Astrocyte (in vitro differentiated cells and primary cell): ENCODE measurements around the gene KRT77. TPM values are rescaled to one million over a fixed set of nuclear protein-coding genes. Genes with fewer than 3 reads are reported as not detected.
A peak's percentile ranks its signal among the peaks of the same experiment; 100 is the strongest.

ENCODE experiments used
- DNase-seq: peaks from one replicate; pipeline ENCODE4 v3.0.0-alpha.2; 2010; ENCODE audit warnings: low read depth
- FAIRE-seq: peaks from 2 replicates; lab custom pipeline; 2011; peaks lifted over from hg19 to GRCh38; lab: Jason Lieb, UNC
- H2AFZ ChIP-seq: 2 replicates; pipeline ENCODE4 v1.6.0; 2012; ENCODE audit warnings: low read depth, low read length, inconsistent platforms
- H3K27ac ChIP-seq: 2 replicates; pipeline ENCODE4 v1.5.1; 2011; ENCODE audit warnings: low read depth, low read length, inconsistent platforms
- H3K27me3 ChIP-seq: 2 replicates; pipeline ENCODE4 v1.6.0; 2011; ENCODE audit warnings: low read length, inconsistent platforms; ENCODE audit not compliant: insufficient read depth
- H3K36me3 ChIP-seq: 2 replicates; pipeline ENCODE4 v1.5.1; 2011; ENCODE audit warnings: low read length, inconsistent platforms; ENCODE audit not compliant: insufficient read depth
- H3K4me1 ChIP-seq: 2 replicates; pipeline ENCODE4 v1.5.1; 2011; ENCODE audit warnings: low read length, inconsistent platforms; ENCODE audit not compliant: insufficient read depth
- H3K4me2 ChIP-seq: 2 replicates; pipeline ENCODE4 v1.6.0; 2012; ENCODE audit warnings: low read length, inconsistent platforms
- H3K4me3 ChIP-seq: 2 replicates; pipeline ENCODE4 v1.5.1; 2011; ENCODE audit warnings: low read depth, mild to moderate bottlenecking, low read length, inconsistent platforms; ENCODE audit not compliant: insufficient read depth
- H3K79me2 ChIP-seq: 2 replicates; pipeline ENCODE4 v1.6.0; 2012; ENCODE audit warnings: mild to moderate bottlenecking, low read length, inconsistent platforms; ENCODE audit not compliant: insufficient read depth
- H3K9ac ChIP-seq: 2 replicates; pipeline ENCODE4 v1.6.0; 2012; ENCODE audit warnings: mild to moderate bottlenecking, low read length, inconsistent platforms
- H3K9me3 ChIP-seq: 2 replicates; pipeline ENCODE4 v1.5.1; 2012; ENCODE audit warnings: low read depth, mild to moderate bottlenecking, low read length, inconsistent platforms; ENCODE audit not compliant: insufficient read depth
- H4K20me1 ChIP-seq: 2 replicates; pipeline ENCODE4 v1.6.0; 2012; ENCODE audit warnings: low read length, inconsistent platforms; ENCODE audit not compliant: insufficient read depth
- H3K27ac Mint-ChIP-seq: one replicate; pipeline ENCODE4 v1.8.0; 2021; ENCODE audit warnings: mild to moderate bottlenecking, mixed read lengths; ENCODE audit not compliant: unreplicated experiment
- H3K27me3 Mint-ChIP-seq: one replicate; pipeline ENCODE4 v1.8.0; 2021; ENCODE audit warnings: low read depth, mixed read lengths; ENCODE audit not compliant: unreplicated experiment
- H3K36me3 Mint-ChIP-seq: one replicate; pipeline ENCODE4 v1.8.0; 2021; ENCODE audit warnings: low read depth, mixed read lengths; ENCODE audit not compliant: unreplicated experiment
- H3K4me1 Mint-ChIP-seq: one replicate; pipeline ENCODE4 v1.8.0; 2021; ENCODE audit warnings: low read depth, mixed read lengths; ENCODE audit not compliant: unreplicated experiment
- H3K4me3 Mint-ChIP-seq: one replicate; pipeline ENCODE4 v1.8.0; 2021; ENCODE audit warnings: mild to moderate bottlenecking, moderate library complexity, mixed read lengths; ENCODE audit not compliant: unreplicated experiment
- H3K9me3 Mint-ChIP-seq: one replicate; pipeline ENCODE4 v1.8.0; 2021; ENCODE audit warnings: mild to moderate bottlenecking, mixed read lengths; ENCODE audit not compliant: unreplicated experiment
- EZH2 ChIP-seq: IDR thresholded peaks from 2 replicates; pipeline ENCODE4 v1.6.1; 2012; ENCODE audit warnings: mild to moderate bottlenecking, low read length, inconsistent platforms; ENCODE audit not compliant: insufficient read depth
- total RNA-seq: library from RNA; stranded (reverse); gene quantifications from 2 replicates; pipeline ENCODE4 v1.2.1, GENCODE V29; 2021
- TF ChIP-seq, protein P1 (sequence below): IDR thresholded peaks from 2 replicates; pipeline ENCODE4 v1.5.1; 2011; ENCODE audit warnings: low read depth, mild to moderate bottlenecking, inconsistent platforms, low read length, moderate library complexity; ENCODE audit not compliant: insufficient read depth

Gene KRT77
- total RNA-seq, 1 donor from 2014 or later: not detected

DNA sequence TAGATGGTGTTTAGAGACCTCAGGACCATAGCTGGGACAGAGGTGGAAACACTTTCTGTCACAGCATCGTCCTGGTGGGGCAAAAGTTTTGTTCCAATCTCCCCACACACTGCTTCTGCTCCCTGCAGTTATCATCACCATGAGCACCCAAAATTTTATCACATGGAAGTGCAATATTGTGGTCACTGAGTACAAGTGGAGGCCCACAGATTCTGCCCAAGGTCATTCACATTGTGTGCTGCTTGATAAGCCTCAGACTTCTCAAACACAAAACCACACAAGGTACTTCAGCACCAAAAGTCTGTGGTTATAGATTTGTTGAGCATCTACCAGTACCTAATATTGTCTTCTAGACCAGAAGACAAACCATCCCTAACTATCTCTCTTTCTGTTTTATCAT lies 554 bp upstream of the KRT77 start:
- no peaks in the 10 kb centered on the region for H3K4me1 Mint-ChIP-seq
- Histone ChIP-seq H3K4me1 (no peaks in the 10 kb centered on the region), H3K4me3 (no peak overlapping the region), H3K9ac (no peak overlapping the region), H3K79me2 (no peaks in the 10 kb centered on the region), H3K4me2 (no peak overlapping the region), H3K9me3 (no peaks in the 10 kb centered on the region), H2AFZ (no peak overlapping the region), H4K20me1 (no peaks in the 10 kb centered on the region), H3K27ac (no peak overlapping the region), H3K36me3 (no peaks in the 10 kb centered on the region), H3K27me3 (peaks cover 16% of the 10 kb centered on the region)
- no peak overlapping the region for H3K4me3 Mint-ChIP-seq
- H3K36me3 Mint-ChIP-seq: no peaks in the 10 kb centered on the region
- H3K27ac Mint-ChIP-seq: no peak overlapping the region
- DNase-seq (no peak), FAIRE-seq (no peak)
- peaks cover 71% of the 10 kb centered on the region for H3K27me3 Mint-ChIP-seq
- no peaks in the 10 kb centered on the region for H3K9me3 Mint-ChIP-seq
- TF ChIP-seq EZH2: no peak
- TF ChIP-seq, protein P1, sequence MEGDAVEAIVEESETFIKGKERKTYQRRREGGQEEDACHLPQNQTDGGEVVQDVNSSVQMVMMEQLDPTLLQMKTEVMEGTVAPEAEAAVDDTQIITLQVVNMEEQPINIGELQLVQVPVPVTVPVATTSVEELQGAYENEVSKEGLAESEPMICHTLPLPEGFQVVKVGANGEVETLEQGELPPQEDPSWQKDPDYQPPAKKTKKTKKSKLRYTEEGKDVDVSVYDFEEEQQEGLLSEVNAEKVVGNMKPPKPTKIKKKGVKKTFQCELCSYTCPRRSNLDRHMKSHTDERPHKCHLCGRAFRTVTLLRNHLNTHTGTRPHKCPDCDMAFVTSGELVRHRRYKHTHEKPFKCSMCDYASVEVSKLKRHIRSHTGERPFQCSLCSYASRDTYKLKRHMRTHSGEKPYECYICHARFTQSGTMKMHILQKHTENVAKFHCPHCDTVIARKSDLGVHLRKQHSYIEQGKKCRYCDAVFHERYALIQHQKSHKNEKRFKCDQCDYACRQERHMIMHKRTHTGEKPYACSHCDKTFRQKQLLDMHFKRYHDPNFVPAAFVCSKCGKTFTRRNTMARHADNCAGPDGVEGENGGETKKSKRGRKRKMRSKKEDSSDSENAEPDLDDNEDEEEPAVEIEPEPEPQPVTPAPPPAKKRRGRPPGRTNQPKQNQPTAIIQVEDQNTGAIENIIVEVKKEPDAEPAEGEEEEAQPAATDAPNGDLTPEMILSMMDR: no peak

DNA sequence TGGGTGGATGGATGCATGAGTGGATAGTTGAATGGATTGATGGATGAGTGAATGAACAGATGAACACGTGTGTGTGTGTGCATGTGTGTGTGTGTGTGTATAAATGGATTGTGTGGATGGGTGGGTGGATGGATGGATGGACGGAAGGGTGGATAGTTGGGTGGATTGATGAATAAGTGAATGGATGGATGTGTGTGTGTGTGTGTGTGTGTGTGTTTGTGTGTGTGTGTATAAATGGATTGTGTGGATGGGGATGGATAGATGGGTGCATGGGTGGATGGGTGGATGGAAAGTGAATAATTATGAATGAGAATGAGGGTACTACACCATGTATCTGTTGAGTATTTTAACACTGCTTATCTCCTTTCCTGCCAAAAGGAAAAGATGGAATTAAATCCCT lies 986 bp downstream of the KRT77 start:
- TF ChIP-seq, protein P1: no peak
- TF ChIP-seq EZH2: no peak
- Mint-ChIP-seq H3K27ac (no peak overlapping the region), H3K36me3 (no peaks in the 10 kb centered on the region), H3K27me3 (peaks cover 80% of the 10 kb centered on the region), H3K4me3 (no peak overlapping the region), H3K4me1 (no peaks in the 10 kb centered on the region), H3K9me3 (no peaks in the 10 kb centered on the region)
- Histone ChIP-seq H3K27ac (no peak overlapping the region), H3K79me2 (no peaks in the 10 kb centered on the region), H4K20me1 (no peaks in the 10 kb centered on the region), H3K4me1 (no peaks in the 10 kb centered on the region), H3K9me3 (no peaks in the 10 kb centered on the region), H3K36me3 (no peaks in the 10 kb centered on the region), H2AFZ (no peak overlapping the region), H3K4me2 (no peak overlapping the region), H3K9ac (no peak overlapping the region), H3K4me3 (no peak overlapping the region), H3K27me3 (peaks cover 16% of the 10 kb centered on the region)
- FAIRE-seq (no peak), DNase-seq (no peak)

DNA sequence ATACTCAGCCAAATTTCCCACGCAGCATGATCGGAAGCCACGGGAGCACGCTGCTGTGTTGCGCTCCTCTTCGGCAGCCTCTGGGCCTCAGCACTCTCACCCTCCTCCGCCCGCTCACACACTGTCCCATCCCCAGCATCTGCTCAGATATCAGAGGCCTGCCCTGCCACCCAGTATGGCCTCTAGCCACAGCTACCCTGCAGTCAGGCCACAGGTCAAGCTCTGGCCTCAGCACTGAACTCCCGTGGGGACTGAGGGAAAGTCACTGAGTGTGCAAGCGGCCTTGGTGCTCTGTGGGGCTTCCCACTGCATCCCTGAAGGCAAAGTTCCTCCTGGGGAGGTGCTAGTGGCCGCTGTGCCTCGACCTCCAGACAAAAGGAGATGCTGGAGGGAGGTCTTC lies 2.0 kb downstream of the KRT77 start:
- DNase-seq (no peak), FAIRE-seq (no peak)
- Histone ChIP-seq H4K20me1 (no peaks in the 10 kb centered on the region), H3K79me2 (no peaks in the 10 kb centered on the region), H3K36me3 (no peaks in the 10 kb centered on the region), H3K4me1 (no peaks in the 10 kb centered on the region), H2AFZ (no peak overlapping the region), H3K27ac (no peak overlapping the region), H3K4me2 (no peak overlapping the region), H3K9ac (no peak overlapping the region), H3K27me3 (peaks cover 16% of the 10 kb centered on the region), H3K9me3 (no peaks in the 10 kb centered on the region), H3K4me3 (no peak overlapping the region)
- H3K27me3 Mint-ChIP-seq: peaks cover 82% of the 10 kb centered on the region
- peak overlapping the region; percentile 15 for H3K4me3 Mint-ChIP-seq
- no peaks in the 10 kb centered on the region for H3K36me3 Mint-ChIP-seq
- H3K27ac Mint-ChIP-seq: no peak overlapping the region
- H3K4me1 Mint-ChIP-seq: no peaks in the 10 kb centered on the region
- no peaks in the 10 kb centered on the region for H3K9me3 Mint-ChIP-seq
- TF ChIP-seq, protein P1: no peak
- TF ChIP-seq EZH2: no peak
